HepG2 (cell line): ENCODE data around the gene BRSK2. TPM values are rescaled to one million over a fixed set of nuclear protein-coding genes. Genes with fewer than 3 reads are reported as not detected.

Experiments used
- BCL6 ChIP-seq: IDR thresholded peaks from 2 replicates; pipeline ENCODE4 v1.6.1; 2016; ENCODE audit warnings: missing genetic modification reagents, missing compliant biosample characterization
- GZF1 ChIP-seq: sonication (generic); formaldehyde crosslinking; IDR thresholded peaks from 2 replicates; pipeline ENCODE4 v1.5.1; 2020; ENCODE audit warnings: mild to moderate bottlenecking, missing genetic modification reagents
- ISL2 ChIP-seq: sonication (generic); formaldehyde crosslinking; IDR thresholded peaks from 2 replicates; pipeline ENCODE4 v1.5.0; 2020; ENCODE audit warnings: missing genetic modification reagents
- KDM5B ChIP-seq: sonication (generic); formaldehyde crosslinking; IDR thresholded peaks from 2 replicates; pipeline ENCODE4 v1.4.0; 2020; ENCODE audit warnings: missing genetic modification reagents, mild to moderate bottlenecking, borderline replicate concordance
- KMT2A ChIP-seq: sonication (generic); formaldehyde crosslinking; IDR thresholded peaks from 2 replicates; pipeline ENCODE4 v1.4.0; 2020; ENCODE audit warnings: missing genetic modification reagents
- PHF20 ChIP-seq: sonication (generic); formaldehyde crosslinking; IDR thresholded peaks from 2 replicates; pipeline ENCODE4 v1.5.0; 2020; ENCODE audit warnings: mild to moderate bottlenecking, missing genetic modification reagents
- RBAK ChIP-seq: sonication (generic); formaldehyde crosslinking; IDR thresholded peaks from 2 replicates; pipeline ENCODE4 v1.5.1; 2020; ENCODE audit warnings: mild to moderate bottlenecking, missing genetic modification reagents
- RFXAP ChIP-seq: sonication (generic); formaldehyde crosslinking; IDR thresholded peaks from 2 replicates; pipeline ENCODE4 v1.4.0; 2020; ENCODE audit warnings: missing genetic modification reagents, borderline replicate concordance
- RNF219 ChIP-seq: sonication (generic); formaldehyde crosslinking; IDR thresholded peaks from 2 replicates; pipeline ENCODE4 v1.5.0; 2020; ENCODE audit warnings: mild to moderate bottlenecking, missing genetic modification reagents
- STAT5B ChIP-seq: sonication (generic); formaldehyde crosslinking; IDR thresholded peaks from 2 replicates; pipeline ENCODE4 v1.4.0; 2020; ENCODE audit warnings: missing genetic modification reagents
- TAF15 ChIP-seq: fragments of 200-400 bp; formaldehyde crosslinking; IDR thresholded peaks from one replicate; pipeline ENCODE4 v1.6.1; 2018; ENCODE audit warnings: mild to moderate bottlenecking, low read depth, low read length; ENCODE audit not compliant: poor library complexity, severe bottlenecking
- TERF1 ChIP-seq: sonication (generic); formaldehyde crosslinking; IDR thresholded peaks from 2 replicates; pipeline ENCODE4 v1.8.0; 2022; ENCODE audit warnings: mild to moderate bottlenecking, missing genetic modification reagents, moderate library complexity
- U2AF2 ChIP-seq: fragments of 200-400 bp; formaldehyde crosslinking; IDR thresholded peaks from 2 replicates; pipeline ENCODE4 v1.6.1; 2017; ENCODE audit warnings: low read depth, mild to moderate bottlenecking, low read length
- ZFY ChIP-seq: sonication (generic); formaldehyde crosslinking; IDR thresholded peaks from 2 replicates; pipeline ENCODE4 v1.4.0; 2020; ENCODE audit warnings: missing genetic modification reagents
- ZNF274 ChIP-seq: sonication (generic); formaldehyde crosslinking; IDR thresholded peaks from 2 replicates; pipeline ENCODE4 v1.5.1; 2020; ENCODE audit warnings: mild to moderate bottlenecking, missing genetic modification reagents
- ZNF292 ChIP-seq: sonication (generic); formaldehyde crosslinking; IDR thresholded peaks from 2 replicates; pipeline ENCODE4 v1.8.1; 2022; ENCODE audit warnings: mild to moderate bottlenecking, low read depth, missing genetic modification reagents, borderline replicate concordance
- ZNF558 ChIP-seq: sonication (generic); formaldehyde crosslinking; IDR thresholded peaks from 2 replicates; pipeline ENCODE4 v1.9.0; 2022; ENCODE audit warnings: mild to moderate bottlenecking, missing genetic modification reagents, borderline replicate concordance
- ZNF704 ChIP-seq: sonication (generic); formaldehyde crosslinking; IDR thresholded peaks from 2 replicates; pipeline ENCODE4 v1.8.1; 2023; ENCODE audit warnings: mild to moderate bottlenecking, inconsistent platforms, moderate library complexity, missing genetic modification reagents, borderline replicate concordance
- ZNF766 ChIP-seq: sonication (generic); formaldehyde crosslinking; IDR thresholded peaks from 2 replicates; pipeline ENCODE4 v1.5.0; 2020; ENCODE audit warnings: missing genetic modification reagents, borderline replicate concordance
- polyA plus RNA-seq, 8 experiments: library from polyadenylated mRNA; depleted of rRNA in 3 of 8; stranded (reverse) in 7 of 8; unstranded in 1 of 8; fragments of >200 nt; fragmentation: Illumina TruSeq in 4 of 8; extraction: Trizol in 4 of 8; gene quantifications; 2 replicates each; pipeline versions ENCODE4 v1.2.1 to v1.2.3, GENCODE V29; 2011 to 2016; ENCODE audit warnings: low read depth in 4 of 8, missing spikeins in 1 of 8, mixed read lengths in 1 of 8; ENCODE audit not compliant: insufficient read depth in 1 of 8
- total RNA-seq, 5 experiments: library from RNA; depleted of rRNA; stranded (reverse); fragments of >200 nt; fragmentation: Illumina TruSeq; extraction: Trizol; gene quantifications; 2 replicates each; pipeline ENCODE4 v1.2.3, GENCODE V29; 2016; ENCODE audit warnings: low read depth in 1 of 5
- TF ChIP-seq, protein P1 (sequence below): sonication (generic); formaldehyde crosslinking; IDR thresholded peaks from 2 replicates; pipeline ENCODE4 v1.9.0; 2022; ENCODE audit warnings: missing genetic modification reagents, mild to moderate bottlenecking, borderline replicate concordance
- TF ChIP-seq, protein P2 (sequence below): sonication (generic); formaldehyde crosslinking; IDR thresholded peaks from 2 replicates; pipeline ENCODE4 v1.4.0; 2020; ENCODE audit warnings: mild to moderate bottlenecking, missing genetic modification reagents

The BRSK2 gene
- total and polyA plus RNA-seq, 2 of the 13 experiments (the other 11 are each of a cell fraction or from before 2014, with no cell fraction given): 0.74 to 1.1 TPM

DNA sequence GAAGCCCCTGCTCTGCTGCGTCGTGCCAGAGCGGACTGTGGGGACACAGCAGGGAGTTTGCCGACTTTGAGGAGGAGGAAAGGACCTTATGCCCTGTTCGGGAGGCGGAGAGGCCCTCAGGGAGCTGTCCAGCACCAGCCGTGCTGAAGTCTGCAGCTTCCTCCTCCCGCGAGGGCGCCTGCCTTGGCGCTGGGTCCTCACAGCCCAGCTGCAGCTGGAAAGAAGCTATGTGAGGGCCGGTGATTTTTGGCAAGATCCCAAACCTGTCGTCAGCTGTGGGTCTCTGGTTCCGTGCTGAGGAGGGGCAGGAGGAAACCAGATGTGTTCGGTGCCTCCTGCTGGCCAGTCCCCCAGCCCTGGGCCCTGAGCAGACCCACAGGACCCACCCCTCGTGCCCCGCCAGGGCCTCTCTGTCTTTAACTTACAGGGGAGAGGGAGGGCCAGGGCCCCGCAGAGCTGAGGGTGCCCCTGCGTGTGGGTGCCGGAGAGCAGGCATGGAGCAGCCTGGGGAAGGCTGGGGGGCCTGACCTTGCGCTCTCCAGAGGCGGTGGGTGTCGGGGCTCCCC lies 12.0 kb downstream of the BRSK2 start (continued):
- TF ChIP-seq, protein P1, sequence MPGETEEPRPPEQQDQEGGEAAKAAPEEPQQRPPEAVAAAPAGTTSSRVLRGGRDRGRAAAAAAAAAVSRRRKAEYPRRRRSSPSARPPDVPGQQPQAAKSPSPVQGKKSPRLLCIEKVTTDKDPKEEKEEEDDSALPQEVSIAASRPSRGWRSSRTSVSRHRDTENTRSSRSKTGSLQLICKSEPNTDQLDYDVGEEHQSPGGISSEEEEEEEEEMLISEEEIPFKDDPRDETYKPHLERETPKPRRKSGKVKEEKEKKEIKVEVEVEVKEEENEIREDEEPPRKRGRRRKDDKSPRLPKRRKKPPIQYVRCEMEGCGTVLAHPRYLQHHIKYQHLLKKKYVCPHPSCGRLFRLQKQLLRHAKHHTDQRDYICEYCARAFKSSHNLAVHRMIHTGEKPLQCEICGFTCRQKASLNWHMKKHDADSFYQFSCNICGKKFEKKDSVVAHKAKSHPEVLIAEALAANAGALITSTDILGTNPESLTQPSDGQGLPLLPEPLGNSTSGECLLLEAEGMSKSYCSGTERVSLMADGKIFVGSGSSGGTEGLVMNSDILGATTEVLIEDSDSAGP: no peak
- TF ChIP-seq ZNF704 (CRISPR knock-in tag): no peak
- no peak for TF ChIP-seq RBAK (CRISPR knock-in tag)
- peak; percentile 59; the same call in 1 of the 2 replicates for TF ChIP-seq ZNF766 (CRISPR knock-in tag)
- no peak for TF ChIP-seq KMT2A (CRISPR knock-in tag)
- TF ChIP-seq BCL6: 0 out of 2 replicates have a peak, but pooled peaks have one; percentile 22
- TF ChIP-seq ZFY (CRISPR knock-in tag): 0 out of 2 replicates have a peak, but pooled peaks have one; percentile 32
- TF ChIP-seq GZF1: peak; percentile 50; the same call in 1 of the 2 replicates
- no peak for TF ChIP-seq RNF219 (CRISPR knock-in tag)
- peak; percentile 64; the same call in 1 of the 2 replicates for TF ChIP-seq ZNF274
- TF ChIP-seq, protein P2, sequence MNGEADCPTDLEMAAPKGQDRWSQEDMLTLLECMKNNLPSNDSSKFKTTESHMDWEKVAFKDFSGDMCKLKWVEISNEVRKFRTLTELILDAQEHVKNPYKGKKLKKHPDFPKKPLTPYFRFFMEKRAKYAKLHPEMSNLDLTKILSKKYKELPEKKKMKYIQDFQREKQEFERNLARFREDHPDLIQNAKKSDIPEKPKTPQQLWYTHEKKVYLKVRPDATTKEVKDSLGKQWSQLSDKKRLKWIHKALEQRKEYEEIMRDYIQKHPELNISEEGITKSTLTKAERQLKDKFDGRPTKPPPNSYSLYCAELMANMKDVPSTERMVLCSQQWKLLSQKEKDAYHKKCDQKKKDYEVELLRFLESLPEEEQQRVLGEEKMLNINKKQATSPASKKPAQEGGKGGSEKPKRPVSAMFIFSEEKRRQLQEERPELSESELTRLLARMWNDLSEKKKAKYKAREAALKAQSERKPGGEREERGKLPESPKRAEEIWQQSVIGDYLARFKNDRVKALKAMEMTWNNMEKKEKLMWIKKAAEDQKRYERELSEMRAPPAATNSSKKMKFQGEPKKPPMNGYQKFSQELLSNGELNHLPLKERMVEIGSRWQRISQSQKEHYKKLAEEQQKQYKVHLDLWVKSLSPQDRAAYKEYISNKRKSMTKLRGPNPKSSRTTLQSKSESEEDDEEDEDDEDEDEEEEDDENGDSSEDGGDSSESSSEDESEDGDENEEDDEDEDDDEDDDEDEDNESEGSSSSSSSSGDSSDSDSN (CRISPR knock-in tag): no peak
- peak; percentile 40; the same call in 1 of the 2 replicates for TF ChIP-seq RFXAP (CRISPR knock-in tag)
- no peak for TF ChIP-seq U2AF2
- no peak for TF ChIP-seq TERF1
- no peak for TF ChIP-seq TAF15
- TF ChIP-seq PHF20 (CRISPR knock-in tag): no peak
- TF ChIP-seq STAT5B (CRISPR knock-in tag): 0 out of 2 replicates have a peak, but pooled peaks have one; percentile 31
- no peak for TF ChIP-seq ZNF292
- TF ChIP-seq ZNF558 (CRISPR knock-in tag): no peak
- 0 out of 2 replicates have a peak, but pooled peaks have one; percentile 33 for TF ChIP-seq ISL2 (CRISPR knock-in tag)
- peak; percentile 65; the same call in 1 of the 2 replicates for TF ChIP-seq KDM5B (CRISPR knock-in tag)
